HPDE6-E6E7 (cell line): ENCODE results near the gene AGBL4.

Source experiments
- DNase-seq: peaks from one replicate; pipeline ENCODE4 v3.0.0; 2011; ENCODE audit warnings: missing footprints; ENCODE audit errors: extremely low spot score

AGBL4 gene

GRCh38 chr1:49185450-49185980 is 838.2 kb downstream of the AGBL4 start:
- no peak for DNase-seq

- DNase-seq, result no peak
Measured at GRCh38 chr1:49183489-49183888, 840.3 kb downstream of the AGBL4 start.

GRCh38 chr1:49181033-49181432 is 842.7 kb downstream of the AGBL4 start:
- DNase-seq, result no peak

GRCh38 chr1:49171941-49172593 is 851.7 kb downstream of the AGBL4 start:
- no peak for DNase-seq

- DNase-seq, result no peak
Measured at GRCh38 chr1:49166031-49166430, 857.7 kb downstream of the AGBL4 start.

GRCh38 chr1:49163031-49163430 is 860.7 kb downstream of the AGBL4 start:
- DNase-seq, result no peak

GRCh38 chr1:49160677-49161076 is 863.1 kb downstream of the AGBL4 start:
- DNase-seq, result no peak

- DNase-seq, result no peak
Measured at GRCh38 chr1:49136738-49137251, 887.0 kb downstream of the AGBL4 start.

GRCh38 chr1:49125746-49126145 is 898.0 kb downstream of the AGBL4 start:
- DNase-seq, result no peak

GRCh38 chr1:49111931-49112330 is 911.8 kb downstream of the AGBL4 start:
- DNase-seq, result no peak

GRCh38 chr1:49106445-49106844 is 917.3 kb downstream of the AGBL4 start:
- no peak for DNase-seq

GRCh38 chr1:49104575-49104974 is 919.2 kb downstream of the AGBL4 start:
- DNase-seq, result no peak

- DNase-seq, result no peak
Measured at GRCh38 chr1:49102752-49103151, 921.0 kb downstream of the AGBL4 start.

GRCh38 chr1:49098866-49099265 is 924.9 kb downstream of the AGBL4 start:
- no peak for DNase-seq

- DNase-seq, result no peak
Measured at GRCh38 chr1:49086327-49086726, 937.4 kb downstream of the AGBL4 start.

- no peak for DNase-seq
Measured at GRCh38 chr1:49085079-49085478, 938.7 kb downstream of the AGBL4 start.

GRCh38 chr1:49060766-49061165 is 963.0 kb downstream of the AGBL4 start:
- no peak for DNase-seq

GRCh38 chr1:49059087-49059486 is 964.7 kb downstream of the AGBL4 start:
- DNase-seq, result no peak

GRCh38 chr1:49052102-49052501 is 971.7 kb downstream of the AGBL4 start:
- DNase-seq, result no peak

GRCh38 chr1:49051647-49052046 is 972.1 kb downstream of the AGBL4 start:
- DNase-seq, result no peak

- no peak for DNase-seq
Measured at GRCh38 chr1:49050041-49050440, 973.7 kb downstream of the AGBL4 start.

- DNase-seq, result no peak
Measured at GRCh38 chr1:49048188-49048587, 975.6 kb downstream of the AGBL4 start.

GRCh38 chr1:49046305-49046704 is 977.4 kb downstream of the AGBL4 start:
- no peak for DNase-seq

GRCh38 chr1:49045371-49045770 is 978.4 kb downstream of the AGBL4 start:
- DNase-seq, result no peak
